Measurements from ENCODE around the gene PIK3C2B. TPM values are rescaled to one million over a fixed set of nuclear protein-coding genes. Genes with fewer than 3 reads are reported as not detected.

PIK3C2B gene, protein sequence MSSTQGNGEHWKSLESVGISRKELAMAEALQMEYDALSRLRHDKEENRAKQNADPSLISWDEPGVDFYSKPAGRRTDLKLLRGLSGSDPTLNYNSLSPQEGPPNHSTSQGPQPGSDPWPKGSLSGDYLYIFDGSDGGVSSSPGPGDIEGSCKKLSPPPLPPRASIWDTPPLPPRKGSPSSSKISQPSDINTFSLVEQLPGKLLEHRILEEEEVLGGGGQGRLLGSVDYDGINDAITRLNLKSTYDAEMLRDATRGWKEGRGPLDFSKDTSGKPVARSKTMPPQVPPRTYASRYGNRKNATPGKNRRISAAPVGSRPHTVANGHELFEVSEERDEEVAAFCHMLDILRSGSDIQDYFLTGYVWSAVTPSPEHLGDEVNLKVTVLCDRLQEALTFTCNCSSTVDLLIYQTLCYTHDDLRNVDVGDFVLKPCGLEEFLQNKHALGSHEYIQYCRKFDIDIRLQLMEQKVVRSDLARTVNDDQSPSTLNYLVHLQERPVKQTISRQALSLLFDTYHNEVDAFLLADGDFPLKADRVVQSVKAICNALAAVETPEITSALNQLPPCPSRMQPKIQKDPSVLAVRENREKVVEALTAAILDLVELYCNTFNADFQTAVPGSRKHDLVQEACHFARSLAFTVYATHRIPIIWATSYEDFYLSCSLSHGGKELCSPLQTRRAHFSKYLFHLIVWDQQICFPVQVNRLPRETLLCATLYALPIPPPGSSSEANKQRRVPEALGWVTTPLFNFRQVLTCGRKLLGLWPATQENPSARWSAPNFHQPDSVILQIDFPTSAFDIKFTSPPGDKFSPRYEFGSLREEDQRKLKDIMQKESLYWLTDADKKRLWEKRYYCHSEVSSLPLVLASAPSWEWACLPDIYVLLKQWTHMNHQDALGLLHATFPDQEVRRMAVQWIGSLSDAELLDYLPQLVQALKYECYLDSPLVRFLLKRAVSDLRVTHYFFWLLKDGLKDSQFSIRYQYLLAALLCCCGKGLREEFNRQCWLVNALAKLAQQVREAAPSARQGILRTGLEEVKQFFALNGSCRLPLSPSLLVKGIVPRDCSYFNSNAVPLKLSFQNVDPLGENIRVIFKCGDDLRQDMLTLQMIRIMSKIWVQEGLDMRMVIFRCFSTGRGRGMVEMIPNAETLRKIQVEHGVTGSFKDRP (N-terminal part only)
- total RNA-seq (2021) (51.6 and 52.4 TPM in 2 replicates), Bru-seq, nascent RNA (percentile 72 among the genes with signal in this experiment), BruChase-seq, experiment 1, labeled RNA remaining after a 2-hour chase (percentile 78 among the genes with signal in this experiment), BruChase-seq, experiment 2, labeled RNA remaining after a 6-hour chase (percentile 78 among the genes with signal in this experiment)
- long read RNA-seq, partial matches to known transcripts, result 0 of 16 reads
- long read RNA-seq, other reads (novel, unspliced or antisense), result 16 of 16 reads

DNA sequence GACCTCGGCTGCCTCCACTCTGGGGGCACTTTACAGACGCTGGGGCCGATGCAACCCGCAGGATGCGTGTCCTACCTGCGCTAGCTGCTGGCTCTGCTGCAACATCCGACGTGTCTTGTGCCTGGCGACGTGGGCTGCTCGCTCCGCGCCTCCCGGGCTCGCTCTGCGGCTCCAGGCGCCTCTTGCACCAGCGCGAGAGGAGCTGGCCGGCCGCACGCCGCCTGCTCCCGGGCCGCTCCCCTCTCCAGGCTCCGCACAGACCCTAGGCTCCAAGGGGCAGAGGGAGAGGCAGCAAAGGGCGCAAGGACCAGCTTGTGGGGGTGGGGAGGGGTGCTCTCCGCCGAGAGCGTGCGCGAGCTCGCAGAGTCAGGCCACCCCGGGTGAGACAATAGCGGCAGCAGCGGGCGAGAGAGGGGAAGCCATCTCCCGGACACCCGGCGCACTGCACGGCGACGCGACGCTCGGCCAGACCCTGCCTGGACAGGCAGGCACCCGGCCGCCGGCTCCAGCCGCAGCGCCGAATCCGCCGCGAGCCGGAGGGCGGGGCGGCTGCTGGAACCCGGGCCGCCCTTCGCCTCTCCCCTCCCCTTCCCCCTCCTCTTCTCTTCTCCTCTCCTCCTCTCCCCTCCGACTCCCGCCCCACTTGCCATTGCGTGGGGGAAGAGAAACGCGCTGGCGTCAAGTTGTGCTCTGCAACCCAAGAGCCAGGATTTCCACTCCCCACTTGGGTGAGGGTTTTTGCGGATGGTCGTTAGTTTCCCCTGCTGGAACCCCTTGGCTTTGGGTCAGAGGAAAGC is at the start of gene PIK3C2B:
TSS of gene PIK3C2B (minus strand) at position 525 of the 797 bp plus-strand sequence. CDS start 25,003 bp downstream, outside the sequence.
- Histone ChIP-seq H3K9me3 (ENCODE audit: insufficient read depth, low read depth) (no peaks in the 10 kb centered on the region), H4K20me1 (ENCODE audit: insufficient read depth) (peaks cover 6% of the 10 kb centered on the region; the same call in 1 of the 2 replicates), H3K9me2 (ENCODE audit: insufficient read depth) (no peaks in the 10 kb centered on the region), H3K27ac (peak within 1 kb of the TSS; percentile 92), H3K79me2 (ENCODE audit: low read depth) (peaks cover 49% of the 10 kb centered on the region), H3F3A (ENCODE audit: insufficient read depth, low read depth) (peaks cover 33% of the 10 kb centered on the region), H2AFZ (peak within 1 kb of the TSS; percentile 93), H3K4me1 (replicated peaks; ENCODE audit: insufficient read depth) (peaks cover 34% of the 10 kb centered on the region), H3K4me3 (peak within 1 kb of the TSS; percentile 94), H3K27me3 (ENCODE audit: insufficient read depth, low read depth) (no peaks in the 10 kb centered on the region), H3K36me3 (ENCODE audit: low read depth) (peaks cover 11% of the 10 kb centered on the region; the same call in 1 of the 2 replicates), H3K4me2 (peak within 1 kb of the TSS; percentile 96)
- CTCF ChIA-PET, result interaction anchor here (0.7 to 3.6 kb wide), 8 partner anchors 16 to 597 kb away, joined by 3 to 27 read pairs (median 4); no protein-coding TSS in a partner anchor
- POLR2A ChIA-PET (ENCODE audit: unreplicated experiment), result interaction anchor here (0.7 to 2.6 kb wide), 5 partner anchors 22 to 623 kb away, joined by 3 to 25 read pairs (median 16); partner anchors contain the start of gene MDM4
- DNase-seq, result peak; percentile 80 to 84
- TF ChIP-seq, protein P1, sequence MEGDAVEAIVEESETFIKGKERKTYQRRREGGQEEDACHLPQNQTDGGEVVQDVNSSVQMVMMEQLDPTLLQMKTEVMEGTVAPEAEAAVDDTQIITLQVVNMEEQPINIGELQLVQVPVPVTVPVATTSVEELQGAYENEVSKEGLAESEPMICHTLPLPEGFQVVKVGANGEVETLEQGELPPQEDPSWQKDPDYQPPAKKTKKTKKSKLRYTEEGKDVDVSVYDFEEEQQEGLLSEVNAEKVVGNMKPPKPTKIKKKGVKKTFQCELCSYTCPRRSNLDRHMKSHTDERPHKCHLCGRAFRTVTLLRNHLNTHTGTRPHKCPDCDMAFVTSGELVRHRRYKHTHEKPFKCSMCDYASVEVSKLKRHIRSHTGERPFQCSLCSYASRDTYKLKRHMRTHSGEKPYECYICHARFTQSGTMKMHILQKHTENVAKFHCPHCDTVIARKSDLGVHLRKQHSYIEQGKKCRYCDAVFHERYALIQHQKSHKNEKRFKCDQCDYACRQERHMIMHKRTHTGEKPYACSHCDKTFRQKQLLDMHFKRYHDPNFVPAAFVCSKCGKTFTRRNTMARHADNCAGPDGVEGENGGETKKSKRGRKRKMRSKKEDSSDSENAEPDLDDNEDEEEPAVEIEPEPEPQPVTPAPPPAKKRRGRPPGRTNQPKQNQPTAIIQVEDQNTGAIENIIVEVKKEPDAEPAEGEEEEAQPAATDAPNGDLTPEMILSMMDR (conservative IDR thresholded peaks at IDR 0.05), result peak; percentile 55; the same call in 1 of the 2 replicates
- no peak for TF ChIP-seq EZH2 (IDR thresholded peaks at IDR 0.05; ENCODE audit: low read depth)
- no TSS peak for BruUV-seq (replicated peaks)
- intact Hi-C loops (cut with micrococcal nuclease; ENCODE audit: unreplicated experiment), result loop anchor here (1.0 to 10.0 kb wide), 5 partner anchors 16 to 420 kb away; partner anchors contain the start of genes PPP1R15B and SOX13

DNA sequence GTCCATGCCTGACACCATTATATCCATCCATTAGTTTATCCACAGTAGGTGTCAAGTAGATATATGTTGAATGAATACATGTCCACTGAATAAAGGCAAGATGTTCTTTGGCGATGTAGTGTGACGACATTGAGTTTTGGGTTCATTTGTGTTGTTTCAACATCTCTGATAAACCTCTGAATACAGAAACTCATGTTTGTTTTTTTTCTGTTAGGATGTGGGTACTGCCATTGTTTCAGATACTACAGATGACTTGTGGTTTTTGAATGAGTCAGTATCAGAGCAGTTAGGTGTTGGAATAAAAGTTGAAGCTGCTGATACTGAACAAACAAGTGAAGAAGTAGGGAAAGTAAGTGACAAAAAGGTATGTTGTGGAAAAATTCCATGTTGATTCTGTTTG is 49.7 kb upstream of the PIK3C2B start:
- Histone ChIP-seq H3K9me2 (ENCODE audit: insufficient read depth) (0 out of 2 replicates have a peak, but pooled peaks cover 7% of the 10 kb centered on the region), H3K4me2 (no peak overlapping the region), H3K9me3 (ENCODE audit: insufficient read depth, low read depth) (no peaks in the 10 kb centered on the region), H3K36me3 (ENCODE audit: low read depth) (peaks cover 81% of the 10 kb centered on the region), H3K4me3 (no peak overlapping the region), H3F3A (ENCODE audit: insufficient read depth, low read depth) (peaks cover 22% of the 10 kb centered on the region; the same call in 1 of the 2 replicates), H3K79me2 (ENCODE audit: low read depth) (no peaks in the 10 kb centered on the region), H3K27me3 (ENCODE audit: insufficient read depth, low read depth) (no peaks in the 10 kb centered on the region), H2AFZ (no peak overlapping the region), H3K27ac (no peak overlapping the region), H3K4me1 (replicated peaks; ENCODE audit: insufficient read depth) (no peaks in the 10 kb centered on the region), H4K20me1 (ENCODE audit: insufficient read depth) (peaks cover 6% of the 10 kb centered on the region; the same call in 1 of the 2 replicates)
- BruUV-seq (replicated peaks), result no TSS peak
- no peak for DNase-seq
- intact Hi-C loops (cut with micrococcal nuclease; ENCODE audit: unreplicated experiment), result no loop called here
- TF ChIP-seq EZH2 (IDR thresholded peaks at IDR 0.05; ENCODE audit: low read depth), result no peak
- TF ChIP-seq, protein P1 (conservative IDR thresholded peaks at IDR 0.05), result no peak
- CTCF ChIA-PET, result interaction anchor here (0.8 kb wide), 1 partner anchor 219 kb away, joined by 4 read pairs; no protein-coding TSS in a partner anchor
- POLR2A ChIA-PET (ENCODE audit: unreplicated experiment), result interaction anchor here (0.7 kb wide), 1 partner anchor 454 kb away, joined by 3 read pairs; no protein-coding TSS in a partner anchor

Measured in PC-9 (cell line).